Activated naive CD4-positive, alpha-beta T cell treated with anti-CD3 and anti-CD28 coated beads, Interleukin-2, amount 50 U/mL, for 24 hours (primary cell): ENCODE data around the gene TNFAIP3.

Experiments
- H3K27ac Mint-ChIP-seq: one replicate; pipeline ENCODE4 v1.8.0; 2021; ENCODE audit warnings: mild to moderate bottlenecking, mixed read lengths
- H3K27me3 Mint-ChIP-seq: one replicate; pipeline ENCODE4 v1.8.0; 2021; ENCODE audit warnings: mixed read lengths
- H3K36me3 Mint-ChIP-seq: one replicate; pipeline ENCODE4 v1.8.0; 2021; ENCODE audit warnings: mixed read lengths
- H3K4me1 Mint-ChIP-seq: one replicate; pipeline ENCODE4 v1.8.0; 2021; ENCODE audit warnings: mixed read lengths
- H3K4me3 Mint-ChIP-seq: one replicate; pipeline ENCODE4 v1.8.0; 2021; ENCODE audit warnings: mild to moderate bottlenecking, mixed read lengths
- H3K9me3 Mint-ChIP-seq: one replicate; pipeline ENCODE4 v1.8.0; 2021; ENCODE audit warnings: mixed read lengths

The TNFAIP3 gene

DNA sequence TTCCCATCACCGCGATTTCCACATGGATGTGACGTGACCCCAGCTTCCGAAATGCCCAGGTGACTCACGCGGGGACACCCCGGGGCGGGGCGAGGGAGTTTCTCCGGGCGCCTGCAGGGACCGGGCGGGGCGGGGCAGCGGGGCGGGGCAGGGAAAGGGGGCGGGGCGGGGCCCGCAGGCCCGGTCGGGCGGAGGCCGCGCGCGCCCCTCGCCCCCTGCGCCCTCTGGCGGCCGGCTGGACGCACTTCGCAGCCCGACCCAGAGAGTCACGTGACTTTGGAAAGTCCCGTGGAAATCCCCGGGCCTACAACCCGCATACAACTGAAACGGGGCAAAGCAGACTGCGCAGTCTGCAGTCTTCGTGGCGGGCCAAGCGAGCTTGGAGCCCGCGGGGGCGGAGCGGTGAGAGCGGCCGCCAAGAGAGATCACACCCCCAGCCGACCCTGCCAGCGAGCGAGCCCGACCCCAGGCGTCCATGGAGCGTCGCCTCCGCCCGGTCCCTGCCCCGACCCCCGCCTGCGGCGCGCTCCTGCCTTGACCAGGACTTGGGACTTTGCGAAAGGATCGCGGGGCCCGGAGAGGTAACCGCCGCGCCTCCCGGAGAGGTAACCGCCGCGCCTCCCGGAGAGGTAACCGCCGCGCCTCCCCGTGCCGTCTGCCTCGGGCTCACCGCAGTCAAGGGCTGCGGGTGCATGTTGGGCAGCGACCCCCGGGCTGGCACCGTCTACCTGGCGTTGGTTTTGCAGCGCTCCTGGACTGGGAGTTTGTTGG is at the start of gene TNFAIP3:
Gene TNFAIP3 (plus strand): TSS at position 346 of the 771 bp plus-strand sequence. CDS start 3,969 bp downstream, outside the sequence.
- Mint-ChIP-seq H3K27ac (peak within 1 kb of the TSS; percentile 97), H3K9me3 (no peaks in the 10 kb centered on the region), H3K4me1 (peaks cover 35% of the 10 kb centered on the region), H3K36me3 (peaks cover 37% of the 10 kb centered on the region), H3K27me3 (no peaks in the 10 kb centered on the region), H3K4me3 (peak within 1 kb of the TSS; percentile 92)

DNA sequence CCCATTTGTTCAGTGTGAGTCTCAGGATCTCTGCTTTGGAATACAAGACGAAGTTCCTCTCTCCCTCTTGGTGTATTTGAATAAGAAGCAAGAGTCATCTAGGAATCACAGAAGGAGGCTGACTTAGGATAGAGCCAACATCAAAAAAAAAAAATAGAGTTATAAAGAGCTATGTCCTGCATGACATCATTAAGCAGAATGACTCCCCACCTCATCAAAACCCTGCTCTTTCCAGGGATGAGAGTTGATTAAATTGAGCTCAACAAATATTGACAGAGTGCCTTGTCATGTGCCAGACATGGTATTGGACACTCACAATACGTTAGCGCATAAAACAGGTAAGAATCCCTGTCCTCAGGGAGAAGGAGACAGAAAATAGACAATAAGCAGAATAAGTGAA is 48.6 kb upstream of the TNFAIP3 start:
- peak overlapping the region; percentile 11 for H3K4me3 Mint-ChIP-seq
- H3K9me3 Mint-ChIP-seq = no peaks in the 10 kb centered on the region
- peak overlapping the region; percentile 85 for H3K27ac Mint-ChIP-seq
- H3K4me1 Mint-ChIP-seq = peaks cover 75% of the 10 kb centered on the region
- no peaks in the 10 kb centered on the region for H3K27me3 Mint-ChIP-seq
- peaks cover 2% of the 10 kb centered on the region for H3K36me3 Mint-ChIP-seq

DNA sequence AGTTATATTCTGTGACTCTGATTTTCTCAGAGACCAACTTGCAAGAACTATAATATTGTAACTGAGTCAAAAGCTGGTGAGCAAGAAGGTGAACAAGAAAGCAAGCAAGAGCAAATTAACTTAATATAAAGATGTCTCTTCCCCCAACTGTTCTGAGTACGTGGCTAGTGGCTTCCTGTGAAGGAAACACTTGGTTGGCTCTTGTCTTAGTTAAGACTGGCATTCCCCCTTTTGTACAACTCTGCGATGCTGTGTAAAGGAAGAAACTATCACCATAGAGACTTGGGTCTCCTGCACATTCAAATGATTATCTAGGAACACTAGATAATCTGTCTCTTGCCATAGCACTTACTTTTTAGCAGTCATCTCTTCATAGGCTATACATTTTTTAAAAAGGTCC is 47.3 kb upstream of the TNFAIP3 start:
- H3K27ac Mint-ChIP-seq = peak overlapping the region; percentile 85
- H3K9me3 Mint-ChIP-seq = no peaks in the 10 kb centered on the region
- peak overlapping the region; percentile 69 for H3K4me3 Mint-ChIP-seq
- no peaks in the 10 kb centered on the region for H3K27me3 Mint-ChIP-seq
- peaks cover 2% of the 10 kb centered on the region for H3K36me3 Mint-ChIP-seq
- peaks cover 83% of the 10 kb centered on the region for H3K4me1 Mint-ChIP-seq

DNA sequence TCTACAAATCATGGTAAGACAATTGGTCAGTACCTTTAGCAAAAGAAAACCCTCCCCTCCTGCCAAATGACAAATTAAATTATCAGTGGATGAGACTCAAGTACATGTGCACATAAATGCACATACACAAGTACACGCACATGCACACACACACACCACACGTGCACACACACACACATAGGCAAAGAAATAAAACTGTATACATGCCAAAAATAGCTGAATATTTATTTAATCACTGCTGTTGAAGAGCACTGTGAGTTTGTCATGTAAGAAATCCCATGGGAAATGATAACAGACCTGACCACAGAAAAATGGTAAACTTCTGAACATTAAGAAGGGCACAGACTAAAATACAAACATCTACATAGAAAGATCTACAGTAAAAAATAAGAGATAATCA is 46.6 kb upstream of the TNFAIP3 start:
- peaks cover 2% of the 10 kb centered on the region for H3K36me3 Mint-ChIP-seq
- peaks cover 90% of the 10 kb centered on the region for H3K4me1 Mint-ChIP-seq
- peak overlapping the region; percentile 85 for H3K27ac Mint-ChIP-seq
- no peaks in the 10 kb centered on the region for H3K27me3 Mint-ChIP-seq
- no peak overlapping the region for H3K4me3 Mint-ChIP-seq
- no peaks in the 10 kb centered on the region for H3K9me3 Mint-ChIP-seq

DNA sequence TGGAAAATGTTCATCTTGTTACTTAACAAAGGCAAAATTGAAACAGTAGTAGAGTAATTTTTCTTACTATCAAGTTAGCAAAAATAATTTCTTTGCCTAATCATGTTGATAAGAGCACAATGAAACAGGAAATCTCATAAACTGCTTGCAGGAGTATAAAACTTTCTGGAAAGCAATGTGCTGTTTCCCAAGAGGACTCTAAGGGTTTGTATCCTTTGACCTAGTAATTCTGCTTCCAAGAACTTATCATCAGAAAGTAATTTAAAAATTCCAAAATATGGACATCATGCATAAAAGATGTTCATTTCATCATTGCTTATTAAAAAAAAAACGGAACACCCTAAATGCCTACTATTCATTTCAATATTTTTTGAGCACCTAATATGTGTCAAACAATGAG is 46.1 kb upstream of the TNFAIP3 start:
- Mint-ChIP-seq H3K4me3 (no peak overlapping the region), H3K27me3 (no peaks in the 10 kb centered on the region), H3K36me3 (peaks cover 2% of the 10 kb centered on the region), H3K4me1 (peaks cover 91% of the 10 kb centered on the region), H3K9me3 (no peaks in the 10 kb centered on the region), H3K27ac (peak overlapping the region; percentile 81)

DNA sequence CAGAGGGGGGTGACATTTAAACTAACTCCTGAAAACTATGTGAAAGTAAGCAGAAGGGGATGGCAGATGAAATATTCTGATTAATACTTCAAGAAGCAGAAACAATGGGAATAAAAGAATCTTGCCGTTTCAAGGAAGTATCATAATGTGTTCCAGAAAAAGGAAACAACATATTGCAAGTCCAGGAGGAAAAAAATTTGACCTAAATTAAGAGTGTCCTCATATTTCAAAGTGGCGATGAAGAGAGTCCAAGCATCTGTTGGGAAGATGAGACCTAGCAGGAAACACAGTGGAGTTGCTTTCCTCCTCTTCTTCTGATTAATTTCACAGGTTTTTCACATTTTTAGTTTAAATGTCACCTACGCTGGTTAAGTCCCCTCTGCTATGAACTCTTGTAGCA is 45.6 kb upstream of the TNFAIP3 start:
- no peaks in the 10 kb centered on the region for H3K36me3 Mint-ChIP-seq

DNA sequence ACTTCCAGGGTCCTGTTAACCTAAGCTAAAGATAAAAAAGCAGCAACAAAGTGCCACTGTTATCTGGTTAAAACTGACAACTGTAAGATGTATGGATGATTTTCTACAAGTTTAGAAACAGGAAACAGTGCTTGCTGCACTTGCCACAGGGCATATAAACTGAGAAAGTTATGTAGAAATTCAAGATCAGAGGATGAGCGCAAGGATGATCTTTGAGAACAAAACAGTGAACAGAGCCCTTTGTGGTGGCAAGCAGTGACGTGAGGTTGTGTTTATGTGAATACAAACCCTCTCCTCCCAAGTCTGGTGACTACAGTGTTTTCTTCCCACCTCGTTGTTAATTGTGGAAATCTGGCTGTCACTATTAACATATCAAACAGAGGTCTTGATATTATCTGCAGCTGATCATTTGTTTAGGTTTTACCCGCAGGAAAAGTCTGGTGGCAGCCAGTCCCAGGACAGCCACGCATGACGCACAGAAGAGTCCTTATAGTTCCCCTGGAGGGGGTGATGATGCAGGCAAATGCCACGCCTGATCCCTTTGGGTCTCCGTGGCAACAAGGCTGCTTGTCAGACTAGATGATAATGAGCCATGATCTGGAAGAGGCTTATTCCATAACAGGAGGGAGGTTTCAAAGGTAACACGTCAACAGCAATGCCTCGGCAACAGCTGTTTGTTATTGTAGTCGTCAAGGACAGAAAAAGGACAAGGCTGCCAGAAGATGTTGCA is 43.1 kb upstream of the TNFAIP3 start:
- H3K27ac Mint-ChIP-seq = peak overlapping the region; percentile 96

More for the DNA sequence above, 45.6 kb upstream of the TNFAIP3 start:
- H3K4me1 Mint-ChIP-seq = peaks cover 89% of the 10 kb centered on the region
- no peaks in the 10 kb centered on the region for H3K9me3 Mint-ChIP-seq
- no peak overlapping the region for H3K4me3 Mint-ChIP-seq
- peak overlapping the region; percentile 81 for H3K27ac Mint-ChIP-seq
- H3K27me3 Mint-ChIP-seq = no peaks in the 10 kb centered on the region

DNA sequence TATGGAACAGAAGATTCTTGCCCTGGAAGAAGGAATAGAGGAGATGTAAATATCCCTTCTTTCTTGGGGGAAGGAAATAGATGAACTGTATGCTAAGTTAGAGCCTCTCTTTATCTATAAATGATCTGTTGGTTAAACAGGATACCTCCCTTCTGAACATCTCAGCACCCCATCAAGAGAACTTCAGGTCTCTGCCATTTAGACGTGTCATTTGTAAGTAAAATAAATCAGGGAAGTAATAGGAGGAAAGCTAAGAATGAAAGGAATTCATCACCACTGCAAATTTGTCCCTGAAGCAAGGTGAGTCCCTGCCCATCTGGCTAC is 42.5 kb upstream of the TNFAIP3 start:
- Mint-ChIP-seq H3K36me3 (no peaks in the 10 kb centered on the region), H3K4me3 (peak overlapping the region; percentile 69), H3K27ac (peak overlapping the region; percentile 96), H3K4me1 (peaks cover 91% of the 10 kb centered on the region), H3K9me3 (peaks cover 10% of the 10 kb centered on the region), H3K27me3 (no peaks in the 10 kb centered on the region)

More for the DNA sequence above, 43.1 kb upstream of the TNFAIP3 start:
- Mint-ChIP-seq H3K4me1 (peaks cover 90% of the 10 kb centered on the region), H3K4me3 (peak overlapping the region; percentile 69), H3K9me3 (peaks cover 5% of the 10 kb centered on the region), H3K27me3 (no peaks in the 10 kb centered on the region), H3K36me3 (no peaks in the 10 kb centered on the region)

DNA sequence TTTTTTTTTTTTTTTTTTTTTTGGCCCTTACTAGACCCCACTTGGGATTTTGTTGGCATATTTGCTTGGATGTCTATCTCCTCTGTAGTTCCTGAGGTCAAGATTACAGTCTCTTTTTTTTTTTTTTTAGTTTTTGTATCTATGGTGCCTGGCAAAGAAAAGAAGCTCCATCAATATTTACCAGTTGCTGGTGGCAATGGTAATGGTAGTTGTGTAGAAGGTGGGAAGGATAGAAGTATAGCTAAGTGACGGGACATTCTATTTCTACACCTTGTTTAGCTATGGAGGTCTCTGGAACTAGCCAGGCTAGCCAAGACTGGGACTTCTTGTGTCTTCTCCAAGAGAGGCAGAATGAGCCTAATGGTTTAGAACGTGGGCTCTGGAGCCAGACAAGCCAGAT is 42.2 kb upstream of the TNFAIP3 start:
- Mint-ChIP-seq H3K27ac (peak overlapping the region; percentile 76), H3K4me1 (peaks cover 91% of the 10 kb centered on the region), H3K36me3 (no peaks in the 10 kb centered on the region), H3K9me3 (peaks cover 10% of the 10 kb centered on the region), H3K4me3 (peak overlapping the region; percentile 38), H3K27me3 (no peaks in the 10 kb centered on the region)

DNA sequence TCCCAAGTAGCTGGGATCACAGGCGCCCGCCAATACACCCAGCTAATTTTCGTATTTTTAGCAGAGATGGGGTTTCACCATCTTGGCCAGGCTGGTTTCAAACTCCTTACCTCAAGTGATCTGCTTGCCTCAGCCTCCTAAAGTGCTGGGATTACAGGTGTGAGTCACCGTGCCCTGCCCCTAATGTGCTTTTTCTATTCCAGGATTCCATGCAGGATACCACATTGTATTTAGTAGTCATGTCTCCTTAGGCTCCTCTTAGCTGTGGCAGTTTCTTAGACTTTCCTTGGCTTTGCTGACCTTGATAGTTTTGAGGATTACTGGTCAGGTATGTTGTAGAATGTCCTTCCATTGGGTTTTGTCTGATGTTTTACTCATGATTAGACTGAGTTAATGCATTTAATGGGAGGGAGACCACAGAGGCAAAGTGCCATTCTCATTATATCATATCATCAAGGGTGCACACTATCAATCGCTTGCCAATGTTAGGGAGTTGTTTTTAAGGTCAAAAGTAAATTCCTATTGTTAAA is 39.6 kb upstream of the TNFAIP3 start:
- H3K4me3 Mint-ChIP-seq = peak overlapping the region; percentile 78
- H3K36me3 Mint-ChIP-seq = peaks cover 3% of the 10 kb centered on the region
- H3K9me3 Mint-ChIP-seq = peaks cover 16% of the 10 kb centered on the region
- peak overlapping the region; percentile 97 for H3K27ac Mint-ChIP-seq
- peaks cover 87% of the 10 kb centered on the region for H3K4me1 Mint-ChIP-seq
- no peaks in the 10 kb centered on the region for H3K27me3 Mint-ChIP-seq

DNA sequence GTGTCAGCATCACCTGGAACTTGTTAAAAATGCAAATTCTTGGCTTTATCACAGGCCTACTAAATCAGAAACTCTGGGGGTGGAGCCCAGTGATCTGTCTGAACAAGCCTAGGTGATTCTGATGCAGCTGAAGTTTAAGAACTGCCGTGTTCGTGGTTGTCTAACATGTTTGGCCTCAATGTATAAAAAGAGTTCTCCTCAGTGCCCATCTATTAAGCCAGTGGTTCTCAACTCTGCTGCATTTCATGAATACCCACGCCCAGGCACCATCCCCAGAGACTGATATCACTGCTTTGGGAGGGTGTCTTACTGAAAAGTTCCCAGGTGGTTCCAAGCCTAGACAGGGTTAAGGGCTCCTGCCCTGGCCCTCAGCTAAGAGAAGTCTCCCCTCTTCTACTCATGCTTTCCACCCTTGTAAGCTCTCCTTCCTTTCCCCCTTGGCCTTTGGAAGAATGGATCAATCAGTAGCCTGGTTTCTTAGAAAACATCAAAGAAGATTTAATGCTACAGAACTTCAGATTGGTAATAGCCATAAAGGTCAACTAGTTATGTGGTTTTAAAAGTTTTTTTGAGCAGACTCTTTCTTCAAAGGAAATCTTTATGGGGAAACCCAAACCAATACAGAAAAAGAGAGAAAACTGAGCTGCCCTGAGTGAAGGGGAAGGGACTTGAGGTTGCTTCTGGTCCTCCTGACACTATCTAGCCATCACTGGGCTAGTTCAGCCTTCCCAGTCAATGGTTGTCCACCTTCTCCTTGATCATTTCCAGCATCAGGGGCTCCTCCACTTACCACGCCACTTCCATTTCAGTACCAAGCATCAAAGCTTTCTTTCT is 38.9 kb upstream of the TNFAIP3 start:
- Mint-ChIP-seq H3K27ac (peak overlapping the region; percentile 97), H3K4me1 (peaks cover 81% of the 10 kb centered on the region), H3K27me3 (no peaks in the 10 kb centered on the region), H3K4me3 (peak overlapping the region; percentile 78), H3K36me3 (peaks cover 3% of the 10 kb centered on the region), H3K9me3 (peaks cover 16% of the 10 kb centered on the region)

DNA sequence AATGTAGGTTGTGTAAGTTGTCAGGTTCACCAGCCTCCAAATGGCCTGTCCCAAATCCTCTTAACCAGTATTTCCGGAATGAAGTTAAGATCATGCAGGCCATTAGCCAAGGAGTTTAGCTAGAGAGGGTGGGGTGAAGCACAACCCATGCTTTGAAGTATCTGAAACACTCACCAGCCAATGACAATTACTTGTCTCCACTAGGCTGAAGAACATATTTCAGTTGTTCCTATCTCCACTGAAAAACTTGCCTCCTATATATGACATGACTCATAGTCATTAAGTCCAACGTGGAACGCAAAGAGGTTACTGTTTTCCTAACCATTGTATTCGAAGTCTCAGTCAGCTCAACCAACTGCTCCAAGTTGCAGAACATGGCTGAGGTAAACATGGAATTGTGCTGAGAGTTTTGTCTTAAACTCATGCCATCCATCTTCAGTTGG is 37.4 kb upstream of the TNFAIP3 start:
- Mint-ChIP-seq H3K36me3 (peaks cover 3% of the 10 kb centered on the region), H3K27ac (peak overlapping the region; percentile 79), H3K27me3 (no peaks in the 10 kb centered on the region), H3K4me1 (peaks cover 67% of the 10 kb centered on the region), H3K4me3 (no peak overlapping the region), H3K9me3 (peaks cover 16% of the 10 kb centered on the region)

DNA sequence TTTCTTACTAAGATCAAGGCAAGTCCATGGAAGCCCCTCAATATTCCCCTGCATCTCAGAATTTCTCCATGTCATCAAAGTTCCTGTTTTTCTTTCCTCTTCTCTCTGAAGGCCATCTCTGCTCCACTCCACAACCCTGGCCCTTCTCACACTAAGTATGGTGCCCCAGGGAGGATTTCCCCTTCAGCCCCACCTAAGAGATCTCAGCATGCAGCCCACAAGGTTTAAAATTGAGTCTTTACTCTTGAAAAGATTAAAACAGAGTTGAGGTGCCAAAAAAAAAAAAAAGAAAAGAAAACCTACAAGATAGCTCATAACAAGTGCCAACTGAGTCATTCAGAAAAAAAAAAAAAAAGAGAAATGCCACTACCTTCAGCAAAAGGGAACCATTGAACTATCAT is 36.5 kb upstream of the TNFAIP3 start:
- Mint-ChIP-seq H3K27ac (peak overlapping the region; percentile 78), H3K36me3 (peaks cover 3% of the 10 kb centered on the region), H3K4me1 (peaks cover 58% of the 10 kb centered on the region), H3K9me3 (peaks cover 16% of the 10 kb centered on the region), H3K4me3 (peak overlapping the region; percentile 55), H3K27me3 (no peaks in the 10 kb centered on the region)

DNA sequence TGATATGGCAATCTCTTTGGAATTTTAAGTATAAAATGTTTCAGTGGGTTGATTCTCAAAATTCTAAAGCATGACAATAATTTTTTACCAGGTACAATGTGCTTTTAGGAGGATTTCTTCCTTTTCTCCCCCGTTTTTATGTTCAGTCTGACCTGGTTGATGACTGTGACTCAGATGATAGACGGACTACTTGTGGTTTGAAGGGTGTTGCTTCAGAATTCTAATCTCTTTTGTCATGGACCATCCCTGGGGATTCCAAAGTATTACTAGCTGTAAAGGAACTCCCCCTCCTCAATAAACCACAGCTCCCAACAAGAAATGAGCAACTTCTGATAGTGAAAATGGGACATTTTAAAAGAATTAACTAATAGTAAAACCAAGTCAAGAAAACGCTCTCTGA is 34.9 kb upstream of the TNFAIP3 start:
- Mint-ChIP-seq H3K4me1 (peaks cover 50% of the 10 kb centered on the region), H3K36me3 (peaks cover 4% of the 10 kb centered on the region), H3K27me3 (no peaks in the 10 kb centered on the region), H3K27ac (no peak overlapping the region), H3K9me3 (peaks cover 16% of the 10 kb centered on the region), H3K4me3 (no peak overlapping the region)

DNA sequence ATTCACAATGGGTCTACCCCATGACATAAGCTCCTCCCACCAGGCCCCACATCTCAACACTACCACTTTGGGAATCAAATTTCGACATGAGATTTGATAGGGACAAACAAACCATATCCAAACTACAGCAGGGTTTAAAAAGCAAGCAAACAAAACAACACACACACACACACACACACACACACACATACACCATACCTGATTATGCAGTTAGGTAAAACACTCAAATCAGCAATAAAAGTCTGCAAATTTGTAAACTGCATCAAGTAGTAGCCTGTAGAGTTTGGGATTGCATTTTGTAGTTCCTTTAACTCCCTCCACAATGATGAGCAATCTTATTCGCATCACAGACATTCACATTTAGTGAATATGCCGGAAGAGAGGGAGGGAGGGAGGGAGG is 32.6 kb upstream of the TNFAIP3 start:
- H3K36me3 Mint-ChIP-seq = peaks cover 15% of the 10 kb centered on the region
- no peak overlapping the region for H3K27ac Mint-ChIP-seq
- no peak overlapping the region for H3K4me3 Mint-ChIP-seq
- H3K4me1 Mint-ChIP-seq = peaks cover 26% of the 10 kb centered on the region
- H3K27me3 Mint-ChIP-seq = no peaks in the 10 kb centered on the region
- H3K9me3 Mint-ChIP-seq = peaks cover 16% of the 10 kb centered on the region
